ENCODE data around the gene SMPD3. TPM values are rescaled to one million over a fixed set of nuclear protein-coding genes. Genes with fewer than 3 reads are reported as not detected.

SMPD3 gene
- total and polyA plus RNA-seq, 2 experiments from 2014 or later = 0.57 to 0.83 TPM

- no peaks in the 10 kb centered on the region for H3K36me3 Mint-ChIP-seq (ENCODE audit: low read depth)
- TF ChIP-seq CREB1 (CRISPR knock-in tag; IDR thresholded peaks at IDR 0.05; ENCODE audit: low read depth) = no peak
- no peak for TF ChIP-seq ZNF331 (CRISPR knock-in tag; IDR thresholded peaks at IDR 0.05; ENCODE audit: low read depth)
- no peaks in the 10 kb centered on the region for H3K9me3 Mint-ChIP-seq
- no peak overlapping the region; the same call in 2 of the 3 replicates for H3K4me3 Mint-ChIP-seq
- H3F3A ChIP-seq (replicated peaks; ENCODE audit: low read depth) = no peaks in the 10 kb centered on the region
- no peaks in the 10 kb centered on the region for H3K27me3 ChIP-seq (ENCODE audit: insufficient read depth)
- H3K4me2 ChIP-seq = no peak overlapping the region
- H3K4me3 ChIP-seq = no peak overlapping the region
- no peaks in the 10 kb centered on the region for H3K9me2 ChIP-seq (ENCODE audit: insufficient read depth)
- H3K4me1 ChIP-seq (ENCODE audit: insufficient read depth) = no peaks in the 10 kb centered on the region
- H3K36me3 ChIP-seq (ENCODE audit: insufficient read depth) = no peaks in the 10 kb centered on the region
- no peaks in the 10 kb centered on the region for H3K79me2 ChIP-seq (replicated peaks; ENCODE audit: insufficient read depth)
- H3K27ac Mint-ChIP-seq = no peak overlapping the region
- peaks cover 26% of the 10 kb centered on the region for H3K4me1 Mint-ChIP-seq
- ATAC-seq (no peak), DNase-seq (ENCODE audit: low spot score) (no peak)
- no peaks in the 10 kb centered on the region; the same call in 1 of the 2 replicates for H4K20me1 ChIP-seq (replicated peaks; ENCODE audit: insufficient read depth)
- H2AFZ ChIP-seq = no peak overlapping the region
- H3K27ac ChIP-seq (ENCODE audit: low read depth) = no peak overlapping the region
- H3K27me3 Mint-ChIP-seq (ENCODE audit: insufficient read depth, low read depth, poor library complexity) = peaks cover 12% of the 10 kb centered on the region
These were observed 76.5 kb downstream of the SMPD3 start for GRCh38 chr16:68371706-68372380.

- Mint-ChIP-seq H3K27me3 (ENCODE audit: insufficient read depth, low read depth, poor library complexity) (peaks cover 13% of the 10 kb centered on the region), H3K36me3 (ENCODE audit: low read depth) (no peaks in the 10 kb centered on the region), H3K9me3 (no peaks in the 10 kb centered on the region), H3K27ac (no peak overlapping the region), H3K4me3 (no peak overlapping the region), H3K4me1 (peaks cover 26% of the 10 kb centered on the region)
- Histone ChIP-seq H3K4me1 (ENCODE audit: insufficient read depth) (no peaks in the 10 kb centered on the region), H4K20me1 (replicated peaks; ENCODE audit: insufficient read depth) (no peaks in the 10 kb centered on the region; the same call in 1 of the 2 replicates), H3K27me3 (ENCODE audit: insufficient read depth) (no peaks in the 10 kb centered on the region), H3K4me3 (no peak overlapping the region), H2AFZ (no peak overlapping the region), H3K79me2 (replicated peaks; ENCODE audit: insufficient read depth) (no peaks in the 10 kb centered on the region), H3K27ac (ENCODE audit: low read depth) (no peak overlapping the region), H3K36me3 (ENCODE audit: insufficient read depth) (no peaks in the 10 kb centered on the region), H3K9me2 (ENCODE audit: insufficient read depth) (no peaks in the 10 kb centered on the region), H3F3A (replicated peaks; ENCODE audit: low read depth) (no peaks in the 10 kb centered on the region), H3K4me2 (no peak overlapping the region)
- ATAC-seq (no peak), DNase-seq (ENCODE audit: low spot score) (no peak)
- TF ChIP-seq ZNF331 (CRISPR knock-in tag; IDR thresholded peaks at IDR 0.05; ENCODE audit: low read depth) (no peak), POLR2AphosphoS5 (IDR thresholded peaks at IDR 0.05; ENCODE audit: low read depth) (no peak), EZH2phosphoT487 (IDR thresholded peaks at IDR 0.05; ENCODE audit: unreplicated experiment) (no peak), JUNB (IDR thresholded peaks at IDR 0.05; ENCODE audit: unreplicated experiment) (no peak), STAT1 (IDR thresholded peaks at IDR 0.05; ENCODE audit: unreplicated experiment) (no peak), EZH2 (IDR thresholded peaks at IDR 0.05; ENCODE audit: low read depth, unreplicated experiment) (no peak), ZNF114 (CRISPR knock-in tag; IDR thresholded peaks at IDR 0.05) (no peak), REST (IDR thresholded peaks at IDR 0.05; ENCODE audit: unreplicated experiment) (no peak), NANOG (IDR thresholded peaks at IDR 0.05; ENCODE audit: borderline replicate concordance) (no peak), CREB1 (CRISPR knock-in tag; IDR thresholded peaks at IDR 0.05; ENCODE audit: low read depth) (no peak)
- TF ChIP-seq, protein P1, sequence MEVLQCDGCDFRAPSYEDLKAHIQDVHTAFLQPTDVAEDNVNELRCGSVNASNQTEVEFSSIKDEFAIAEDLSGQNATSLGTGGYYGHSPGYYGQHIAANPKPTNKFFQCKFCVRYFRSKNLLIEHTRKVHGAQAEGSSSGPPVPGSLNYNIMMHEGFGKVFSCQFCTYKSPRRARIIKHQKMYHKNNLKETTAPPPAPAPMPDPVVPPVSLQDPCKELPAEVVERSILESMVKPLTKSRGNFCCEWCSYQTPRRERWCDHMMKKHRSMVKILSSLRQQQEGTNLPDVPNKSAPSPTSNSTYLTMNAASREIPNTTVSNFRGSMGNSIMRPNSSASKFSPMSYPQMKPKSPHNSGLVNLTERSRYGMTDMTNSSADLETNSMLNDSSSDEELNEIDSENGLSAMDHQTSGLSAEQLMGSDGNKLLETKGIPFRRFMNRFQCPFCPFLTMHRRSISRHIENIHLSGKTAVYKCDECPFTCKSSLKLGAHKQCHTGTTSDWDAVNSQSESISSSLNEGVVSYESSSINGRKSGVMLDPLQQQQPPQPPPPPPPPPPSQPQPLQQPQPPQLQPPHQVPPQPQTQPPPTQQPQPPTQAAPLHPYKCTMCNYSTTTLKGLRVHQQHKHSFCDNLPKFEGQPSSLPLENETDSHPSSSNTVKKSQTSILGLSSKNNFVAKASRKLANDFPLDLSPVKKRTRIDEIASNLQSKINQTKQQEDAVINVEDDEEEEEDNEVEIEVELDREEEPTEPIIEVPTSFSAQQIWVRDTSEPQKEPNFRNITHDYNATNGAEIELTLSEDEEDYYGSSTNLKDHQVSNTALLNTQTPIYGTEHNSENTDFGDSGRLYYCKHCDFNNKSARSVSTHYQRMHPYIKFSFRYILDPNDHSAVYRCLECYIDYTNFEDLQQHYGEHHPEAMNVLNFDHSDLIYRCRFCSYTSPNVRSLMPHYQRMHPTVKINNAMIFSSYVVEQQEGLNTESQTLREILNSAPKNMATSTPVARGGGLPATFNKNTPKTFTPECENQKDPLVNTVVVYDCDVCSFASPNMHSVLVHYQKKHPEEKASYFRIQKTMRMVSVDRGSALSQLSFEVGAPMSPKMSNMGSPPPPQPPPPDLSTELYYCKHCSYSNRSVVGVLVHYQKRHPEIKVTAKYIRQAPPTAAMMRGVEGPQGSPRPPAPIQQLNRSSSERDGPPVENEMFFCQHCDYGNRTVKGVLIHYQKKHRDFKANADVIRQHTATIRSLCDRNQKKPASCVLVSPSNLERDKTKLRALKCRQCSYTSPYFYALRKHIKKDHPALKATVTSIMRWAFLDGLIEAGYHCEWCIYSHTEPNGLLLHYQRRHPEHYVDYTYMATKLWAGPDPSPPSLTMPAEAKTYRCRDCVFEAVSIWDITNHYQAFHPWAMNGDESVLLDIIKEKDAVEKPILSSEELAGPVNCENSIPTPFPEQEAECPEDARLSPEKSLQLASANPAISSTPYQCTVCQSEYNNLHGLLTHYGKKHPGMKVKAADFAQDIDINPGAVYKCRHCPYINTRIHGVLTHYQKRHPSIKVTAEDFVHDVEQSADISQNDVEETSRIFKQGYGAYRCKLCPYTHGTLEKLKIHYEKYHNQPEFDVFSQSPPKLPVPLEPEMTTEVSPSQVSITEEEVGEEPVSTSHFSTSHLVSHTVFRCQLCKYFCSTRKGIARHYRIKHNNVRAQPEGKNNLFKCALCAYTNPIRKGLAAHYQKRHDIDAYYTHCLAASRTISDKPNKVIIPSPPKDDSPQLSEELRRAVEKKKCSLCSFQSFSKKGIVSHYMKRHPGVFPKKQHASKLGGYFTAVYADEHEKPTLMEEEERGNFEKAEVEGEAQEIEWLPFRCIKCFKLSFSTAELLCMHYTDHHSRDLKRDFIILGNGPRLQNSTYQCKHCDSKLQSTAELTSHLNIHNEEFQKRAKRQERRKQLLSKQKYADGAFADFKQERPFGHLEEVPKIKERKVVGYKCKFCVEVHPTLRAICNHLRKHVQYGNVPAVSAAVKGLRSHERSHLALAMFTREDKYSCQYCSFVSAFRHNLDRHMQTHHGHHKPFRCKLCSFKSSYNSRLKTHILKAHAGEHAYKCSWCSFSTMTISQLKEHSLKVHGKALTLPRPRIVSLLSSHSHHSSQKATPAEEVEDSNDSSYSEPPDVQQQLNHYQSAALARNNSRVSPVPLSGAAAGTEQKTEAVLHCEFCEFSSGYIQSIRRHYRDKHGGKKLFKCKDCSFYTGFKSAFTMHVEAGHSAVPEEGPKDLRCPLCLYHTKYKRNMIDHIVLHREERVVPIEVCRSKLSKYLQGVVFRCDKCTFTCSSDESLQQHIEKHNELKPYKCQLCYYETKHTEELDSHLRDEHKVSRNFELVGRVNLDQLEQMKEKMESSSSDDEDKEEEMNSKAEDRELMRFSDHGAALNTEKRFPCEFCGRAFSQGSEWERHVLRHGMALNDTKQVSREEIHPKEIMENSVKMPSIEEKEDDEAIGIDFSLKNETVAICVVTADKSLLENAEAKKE (CRISPR knock-in tag; IDR thresholded peaks at IDR 0.05) = no peak
These were observed 77.0 kb downstream of the SMPD3 start for GRCh38 chr16:68371276-68371651.
